ENCODE data around the gene DMAP1. TPM values are rescaled to one million over a fixed set of nuclear protein-coding genes. Genes with fewer than 3 reads are reported as not detected.

The DMAP1 gene
- total RNA-seq, 1 donor from 2014 or later, result 32.2 TPM

DNA sequence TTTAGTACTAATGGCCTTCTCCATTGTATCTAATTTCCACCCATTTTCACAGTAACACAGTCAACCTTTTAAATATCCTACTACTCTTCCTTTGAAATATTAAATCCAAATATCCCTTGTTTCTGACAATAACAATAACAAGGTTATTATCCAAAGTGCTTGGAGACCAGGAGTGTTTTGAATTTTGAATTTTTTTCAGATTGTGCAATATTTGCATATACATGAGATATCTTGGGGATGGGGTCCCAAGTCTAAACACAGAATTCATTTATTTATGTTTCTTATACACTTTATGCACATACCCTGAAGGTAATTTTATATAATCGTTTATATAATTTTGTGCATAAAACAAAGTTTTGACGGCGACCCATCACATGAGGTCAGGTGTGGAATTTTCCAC lies 17.5 kb downstream of the DMAP1 start:
- intact Hi-C loops (cut with DNase I), result no loop called here
- TF ChIP-seq, protein P1, sequence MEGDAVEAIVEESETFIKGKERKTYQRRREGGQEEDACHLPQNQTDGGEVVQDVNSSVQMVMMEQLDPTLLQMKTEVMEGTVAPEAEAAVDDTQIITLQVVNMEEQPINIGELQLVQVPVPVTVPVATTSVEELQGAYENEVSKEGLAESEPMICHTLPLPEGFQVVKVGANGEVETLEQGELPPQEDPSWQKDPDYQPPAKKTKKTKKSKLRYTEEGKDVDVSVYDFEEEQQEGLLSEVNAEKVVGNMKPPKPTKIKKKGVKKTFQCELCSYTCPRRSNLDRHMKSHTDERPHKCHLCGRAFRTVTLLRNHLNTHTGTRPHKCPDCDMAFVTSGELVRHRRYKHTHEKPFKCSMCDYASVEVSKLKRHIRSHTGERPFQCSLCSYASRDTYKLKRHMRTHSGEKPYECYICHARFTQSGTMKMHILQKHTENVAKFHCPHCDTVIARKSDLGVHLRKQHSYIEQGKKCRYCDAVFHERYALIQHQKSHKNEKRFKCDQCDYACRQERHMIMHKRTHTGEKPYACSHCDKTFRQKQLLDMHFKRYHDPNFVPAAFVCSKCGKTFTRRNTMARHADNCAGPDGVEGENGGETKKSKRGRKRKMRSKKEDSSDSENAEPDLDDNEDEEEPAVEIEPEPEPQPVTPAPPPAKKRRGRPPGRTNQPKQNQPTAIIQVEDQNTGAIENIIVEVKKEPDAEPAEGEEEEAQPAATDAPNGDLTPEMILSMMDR (IDR thresholded peaks at IDR 0.05), result no peak
- peaks cover 14% of the 10 kb centered on the region for H3K36me3 ChIP-seq
- ATAC-seq (no peak), DNase-seq (no peak)
- H3K27me3 ChIP-seq (ENCODE audit: low read depth), result no peaks in the 10 kb centered on the region
- H3K9me3 ChIP-seq, result no peaks in the 10 kb centered on the region
- H3K4me1 ChIP-seq, result no peaks in the 10 kb centered on the region
- no peak overlapping the region for H3K27ac ChIP-seq
- H3K4me3 ChIP-seq, result no peak overlapping the region

- no peak for ATAC-seq
- intact Hi-C loops (cut with DNase I), result no loop called here
Observed at GRCh38 chr1:44233593-44233992, 20.3 kb downstream of the DMAP1 start.

GRCh38 chr1:44235808-44236207 lies 22.5 kb downstream of the DMAP1 start:
- no peaks in the 10 kb centered on the region for H3K27me3 ChIP-seq (ENCODE audit: low read depth)
- TF ChIP-seq, protein P1 (IDR thresholded peaks at IDR 0.05), result no peak
- intact Hi-C loops (cut with DNase I), result no loop called here
- no peak overlapping the region for H3K27ac ChIP-seq
- H3K4me1 ChIP-seq, result peaks cover 4% of the 10 kb centered on the region
- DNase-seq (peak; percentile 20), ATAC-seq (no peak)
- no peak overlapping the region for H3K4me3 ChIP-seq
- H3K9me3 ChIP-seq, result no peaks in the 10 kb centered on the region
- H3K36me3 ChIP-seq, result peaks cover 7% of the 10 kb centered on the region

More at GRCh38 chr1:44233593-44233992, 20.3 kb downstream of the DMAP1 start:
- TF ChIP-seq, protein P1 (IDR thresholded peaks at IDR 0.05), result no peak
- Histone ChIP-seq H3K4me3 (no peak overlapping the region), H3K4me1 (no peaks in the 10 kb centered on the region), H3K9me3 (no peaks in the 10 kb centered on the region), H3K36me3 (peaks cover 14% of the 10 kb centered on the region), H3K27me3 (ENCODE audit: low read depth) (no peaks in the 10 kb centered on the region), H3K27ac (no peak overlapping the region)
- DNase-seq, result no peak

DNA sequence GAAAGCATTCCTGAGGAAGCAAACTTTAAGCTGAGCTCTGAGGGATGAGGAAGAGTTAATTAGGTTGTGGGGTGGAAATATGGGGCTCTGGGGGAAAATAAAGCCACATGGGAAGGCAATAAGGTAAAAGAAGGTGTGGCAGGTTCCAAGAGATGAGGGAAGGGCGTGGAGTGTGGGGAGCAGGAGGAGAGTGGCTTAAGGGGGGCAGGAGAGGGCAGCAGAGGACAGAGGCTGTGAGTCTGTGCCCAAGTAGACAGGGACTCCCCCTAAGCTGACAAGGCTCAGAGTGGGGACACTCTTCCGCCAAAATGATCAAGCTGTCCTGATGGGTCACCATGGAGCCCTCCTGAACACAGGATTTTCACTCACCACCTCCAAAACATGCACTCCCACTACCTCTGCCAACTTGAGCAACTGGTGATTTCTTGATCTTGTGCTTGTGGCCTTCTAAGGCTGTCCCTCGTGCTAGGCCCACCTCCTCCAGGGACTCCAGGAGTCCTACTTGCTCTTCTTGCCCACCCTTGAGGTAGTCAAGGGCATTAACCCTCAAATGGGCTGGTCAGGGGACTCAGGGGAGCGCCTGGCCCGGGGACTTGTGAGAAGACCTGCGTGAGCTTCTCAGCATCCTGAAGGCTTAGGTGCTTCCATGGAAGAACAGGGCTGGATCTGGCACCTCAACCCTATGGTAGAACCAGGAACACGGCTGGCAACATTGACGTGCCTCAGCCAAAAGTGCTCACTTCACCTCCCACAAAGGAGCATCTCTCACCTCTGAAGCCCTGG lies 23.4 kb downstream of the DMAP1 start:
- H3K4me3 ChIP-seq, result no peak overlapping the region
- peak; percentile 17 for DNase-seq
- H3K36me3 ChIP-seq, result peaks cover under 1% of the 10 kb centered on the region
- no peak for ATAC-seq
- H3K4me1 ChIP-seq, result peaks cover 8% of the 10 kb centered on the region
- no peaks in the 10 kb centered on the region for H3K9me3 ChIP-seq
- H3K27ac ChIP-seq, result no peak overlapping the region
- TF ChIP-seq, protein P1 (IDR thresholded peaks at IDR 0.05), result no peak
- intact Hi-C loops (cut with DNase I), result no loop called here
- no peaks in the 10 kb centered on the region for H3K27me3 ChIP-seq (ENCODE audit: low read depth)

DNA sequence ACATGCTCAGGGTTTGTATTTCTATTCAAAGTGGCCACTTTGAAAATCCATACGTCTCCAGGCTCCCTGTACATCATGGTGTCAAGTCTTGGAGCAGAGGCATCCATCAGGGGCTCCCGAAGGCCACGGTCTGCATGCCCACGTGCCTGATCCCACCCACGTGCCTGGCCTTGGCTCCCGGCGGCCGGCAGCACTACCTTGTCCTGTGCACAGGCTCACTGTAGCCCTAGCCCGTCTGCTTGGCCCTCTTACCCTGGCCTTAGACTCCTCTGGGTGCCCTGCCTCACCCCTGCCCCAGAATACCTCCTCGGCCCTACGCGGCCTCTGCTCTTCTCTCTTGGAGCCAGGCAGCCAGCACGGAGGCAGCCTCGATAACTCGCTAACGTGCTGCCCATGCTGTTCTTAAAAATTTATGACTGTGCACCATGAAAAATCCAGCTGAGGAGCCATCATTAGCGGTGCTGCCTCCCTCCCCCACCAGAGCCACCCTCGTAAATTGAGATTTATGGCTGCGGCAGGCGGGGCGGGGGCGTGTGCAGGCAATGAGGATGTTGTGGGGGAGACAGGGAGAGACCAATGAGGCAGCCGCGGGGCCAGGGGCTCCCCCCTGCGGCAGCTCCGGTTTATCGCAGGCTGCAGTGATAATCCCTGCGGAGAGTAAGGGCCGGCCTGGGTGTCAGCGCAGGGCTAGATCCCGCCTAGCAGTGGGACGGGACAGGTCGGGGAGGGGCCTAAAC lies 24.6 kb downstream of the DMAP1 start:
- no peaks in the 10 kb centered on the region for H3K9me3 ChIP-seq
- no peaks in the 10 kb centered on the region for H3K27me3 ChIP-seq (ENCODE audit: low read depth)
- DNase-seq, result peak; percentile 63
- peaks cover 8% of the 10 kb centered on the region for H3K4me1 ChIP-seq
- intact Hi-C loops (cut with DNase I), result no loop called here
- TF ChIP-seq, protein P1 (IDR thresholded peaks at IDR 0.05), result peak; percentile 45
- peak; percentile 49 to 66 for ATAC-seq
- H3K4me3 ChIP-seq, result no peak overlapping the region
- peaks cover 4% of the 10 kb centered on the region for H3K36me3 ChIP-seq
- no peak overlapping the region for H3K27ac ChIP-seq

Data from lower lobe of right lung (tissue), 2 donors.